HG03565 (cell line): ENCODE results near the gene RNF138.
"Not testable (repeated sequence)": the region's sequence is repeated elsewhere in the genome, so short reads cannot be mapped to it uniquely, and the experiment has no call there.

ENCODE experiments used
- ATAC-seq: cut with Tn5 transposase; IDR thresholded peaks from one replicate; pipeline ENCODE4 v1.9.1; 2021; ENCODE audit warnings: mild to moderate bottlenecking, moderate library complexity; ENCODE audit not compliant: unreplicated experiment

Gene RNF138

GRCh38 chr18:32095192-32095899, 3.7 kb downstream of the RNF138 start:
- ATAC-seq: no peak

GRCh38 chr18:32095900-32096229, 4.2 kb downstream of the RNF138 start:
- no peak for ATAC-seq

GRCh38 chr18:32096946-32097345, 5.3 kb downstream of the RNF138 start:
- no peak for ATAC-seq

- ATAC-seq: no peak
Observed at GRCh38 chr18:32104516-32104915, 12.8 kb downstream of the RNF138 start.

- ATAC-seq: no peak
Observed at GRCh38 chr18:32110005-32110404, 18.3 kb downstream of the RNF138 start.

- ATAC-seq: no peak
Observed at GRCh38 chr18:32111706-32112105, 20.0 kb downstream of the RNF138 start.

GRCh38 chr18:32112826-32113225, 21.2 kb downstream of the RNF138 start:
- ATAC-seq: no peak

GRCh38 chr18:32114293-32114942, 22.7 kb downstream of the RNF138 start:
- ATAC-seq: no peak

GRCh38 chr18:32122039-32122438, 30.4 kb downstream of the RNF138 start:
- ATAC-seq: no peak

- no peak for ATAC-seq
Observed at GRCh38 chr18:32126538-32126937, 34.9 kb downstream of the RNF138 start.

GRCh38 chr18:32135625-32136024, 44.0 kb downstream of the RNF138 start:
- ATAC-seq: no peak

GRCh38 chr18:32138332-32138982, 46.8 kb downstream of the RNF138 start:
- ATAC-seq: no peak

- ATAC-seq: no peak
Observed at GRCh38 chr18:32139835-32140283, 48.2 kb downstream of the RNF138 start.

- no peak for ATAC-seq
Observed at GRCh38 chr18:32148185-32148870, 56.7 kb downstream of the RNF138 start.

- ATAC-seq: peak; percentile 88
Observed at GRCh38 chr18:32152705-32153448, 61.2 kb downstream of the RNF138 start.

- no peak for ATAC-seq
Observed at GRCh38 chr18:32156855-32157254, 65.2 kb downstream of the RNF138 start.

GRCh38 chr18:32157580-32157979, 65.9 kb downstream of the RNF138 start:
- no peak for ATAC-seq

GRCh38 chr18:32158108-32158624, 66.5 kb downstream of the RNF138 start:
- ATAC-seq: peak; percentile 93

- ATAC-seq: not testable (repeated sequence)
Observed at GRCh38 chr18:32158631-32159030, 67.0 kb downstream of the RNF138 start.

GRCh38 chr18:32160547-32160946, 68.9 kb downstream of the RNF138 start:
- no peak for ATAC-seq
